ENCODE measurements around the gene COL19A1.

The COL19A1 gene

DNA sequence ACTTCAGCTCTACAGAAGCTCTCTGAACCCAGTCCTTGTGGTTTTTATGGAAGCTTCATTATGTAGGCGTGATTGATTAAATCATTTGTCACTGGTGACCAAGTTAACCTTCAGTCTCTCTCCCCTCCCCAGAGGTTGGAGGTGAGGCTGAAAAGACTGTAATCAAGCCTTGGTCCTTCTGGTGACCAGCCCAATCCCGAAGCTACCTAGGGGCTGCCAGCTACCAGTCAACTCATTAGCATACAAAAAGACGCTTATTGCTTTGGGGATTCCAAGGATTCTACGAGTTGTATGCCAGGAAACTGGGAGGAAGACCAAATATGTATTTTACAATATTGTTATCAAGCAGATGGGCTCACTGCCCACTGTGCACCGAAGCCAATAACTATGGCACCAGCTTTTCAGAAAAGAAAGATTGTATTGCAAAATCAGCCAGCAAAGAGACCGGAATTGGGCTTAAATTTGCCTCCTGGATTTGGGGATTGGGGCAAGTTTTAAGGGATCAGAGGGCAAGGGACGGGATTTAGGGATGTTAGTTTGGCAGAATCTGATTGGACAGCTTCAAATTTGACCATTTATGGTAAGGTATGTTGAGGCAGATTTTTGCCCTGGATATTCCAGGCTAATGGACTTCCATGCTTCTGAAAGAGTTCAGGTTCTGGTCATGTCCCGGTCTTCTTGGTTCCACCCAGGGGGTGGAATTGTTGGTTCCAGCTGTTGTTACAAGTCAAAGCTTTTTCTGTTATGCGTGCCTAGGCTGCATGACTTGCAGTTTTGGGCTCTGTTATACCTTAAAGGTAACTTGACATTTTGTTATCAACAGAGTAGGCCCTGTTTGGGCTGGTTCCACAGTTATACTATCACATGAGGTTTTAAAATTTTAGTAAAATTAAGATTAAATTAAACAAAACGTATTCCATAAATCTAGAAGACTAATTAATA is 269.1 kb downstream of the COL19A1 start:
- DNase-seq = no peak

GRCh38 chr6:70136996-70137395 is 270.6 kb downstream of the COL19A1 start:
- DNase-seq = no peak

DNA sequence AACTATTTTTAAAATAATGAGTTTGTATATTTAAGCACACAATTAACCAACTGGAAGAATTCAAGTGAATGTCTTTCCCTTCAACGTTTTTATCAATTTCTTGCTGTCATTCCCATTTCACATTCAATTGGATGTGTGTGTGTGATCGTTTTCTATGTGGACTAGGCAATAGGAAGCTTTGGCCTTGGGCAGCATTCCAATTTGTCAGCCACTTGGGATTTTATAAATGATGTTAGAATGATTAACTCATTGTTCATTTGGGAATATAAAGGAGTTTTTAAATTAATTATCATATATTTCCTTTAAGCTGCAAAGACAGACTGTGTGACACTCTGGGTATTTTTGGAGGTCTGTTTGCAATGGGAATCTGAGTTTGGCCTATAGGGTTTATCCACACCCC is 274.1 kb downstream of the COL19A1 start:
- DNase-seq = no peak

DNA sequence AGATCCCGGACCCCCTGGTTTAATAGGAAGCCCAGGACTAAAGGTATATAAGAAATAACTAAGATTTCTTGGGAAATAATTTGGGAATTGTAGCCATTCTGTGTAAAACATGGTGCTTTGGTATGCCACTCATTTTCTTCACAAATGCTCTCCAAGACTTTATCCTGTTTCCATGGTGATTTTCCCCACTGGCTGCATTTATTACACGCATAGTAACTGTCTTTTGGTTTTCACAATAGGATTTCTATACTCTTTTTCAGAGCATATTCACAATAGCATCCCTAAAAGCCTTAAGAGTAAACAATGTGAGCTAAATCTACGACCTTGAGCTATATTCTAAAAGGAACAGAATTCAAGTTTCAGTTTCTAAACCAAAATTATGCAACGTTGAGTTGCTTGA is 275.7 kb downstream of the COL19A1 start:
- no peak for DNase-seq

DNA sequence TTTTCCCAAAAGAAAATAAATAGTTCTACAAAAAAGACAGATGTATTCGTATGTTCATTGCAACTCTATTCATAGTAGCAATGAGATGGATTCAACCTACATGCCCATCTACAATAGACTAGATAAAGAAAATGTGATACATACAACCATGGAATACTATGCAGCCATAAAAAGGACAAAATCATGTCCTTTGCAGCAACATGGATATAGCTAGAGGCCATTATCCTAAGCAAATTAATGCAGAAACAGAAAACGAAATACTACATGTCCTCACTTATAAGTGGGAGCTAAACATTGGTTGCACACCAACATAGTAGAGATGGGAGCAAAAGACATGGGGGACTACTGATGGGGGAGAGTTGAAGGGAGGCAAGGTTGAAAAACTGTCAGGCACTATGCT is 278.8 kb downstream of the COL19A1 start:
- DNase-seq = no peak

- no peak for DNase-seq
Measured at GRCh38 chr6:70149209-70149788, 282.9 kb downstream of the COL19A1 start.

DNA sequence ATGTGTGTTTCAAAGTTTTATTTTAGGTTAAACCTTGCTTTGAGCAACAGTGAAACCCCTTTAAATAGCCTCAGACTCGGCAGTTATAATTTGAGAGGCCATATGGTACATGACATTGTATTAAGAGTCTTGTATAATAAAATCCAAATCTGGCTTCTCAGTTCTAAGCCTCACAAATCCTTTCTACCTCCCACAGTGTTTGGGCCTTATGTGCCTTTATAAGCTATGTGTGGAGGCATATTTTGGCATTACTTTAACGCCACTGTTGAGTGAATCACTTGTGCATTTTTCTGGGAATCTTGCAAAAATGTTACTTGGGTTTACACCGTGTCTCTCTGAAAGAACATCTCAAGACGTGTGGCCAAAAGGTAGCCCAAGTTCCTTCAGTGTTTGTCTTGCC is 284.2 kb downstream of the COL19A1 start:
- DNase-seq = no peak

- no peak for DNase-seq
Measured at GRCh38 chr6:70151616-70152015, 285.3 kb downstream of the COL19A1 start.

- no peak for DNase-seq
Measured at GRCh38 chr6:70152786-70153185, 286.4 kb downstream of the COL19A1 start.

GRCh38 chr6:70157086-70157485 is 290.7 kb downstream of the COL19A1 start:
- no peak for DNase-seq

GRCh38 chr6:70160276-70160675 is 293.9 kb downstream of the COL19A1 start:
- DNase-seq = no peak

DNA sequence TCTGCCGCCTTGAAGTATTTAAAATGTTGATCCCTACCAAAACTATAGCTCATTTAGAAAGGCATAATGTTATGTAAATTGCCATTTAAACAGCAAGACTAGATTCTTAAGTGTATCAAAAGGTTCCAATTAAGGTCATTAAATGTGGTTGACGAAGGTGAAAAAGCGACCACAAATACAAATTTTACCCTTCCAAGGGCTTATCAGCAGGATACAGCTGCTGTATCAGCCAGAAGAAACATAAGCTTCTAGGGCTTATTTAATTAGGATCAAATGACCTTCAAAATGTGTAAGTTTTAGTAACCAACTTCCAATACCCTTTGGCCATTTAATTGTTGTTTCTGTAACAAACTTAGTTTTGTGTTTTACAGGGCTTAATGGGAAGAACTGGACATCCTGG is 296.6 kb downstream of the COL19A1 start:
- no peak for DNase-seq

DNA sequence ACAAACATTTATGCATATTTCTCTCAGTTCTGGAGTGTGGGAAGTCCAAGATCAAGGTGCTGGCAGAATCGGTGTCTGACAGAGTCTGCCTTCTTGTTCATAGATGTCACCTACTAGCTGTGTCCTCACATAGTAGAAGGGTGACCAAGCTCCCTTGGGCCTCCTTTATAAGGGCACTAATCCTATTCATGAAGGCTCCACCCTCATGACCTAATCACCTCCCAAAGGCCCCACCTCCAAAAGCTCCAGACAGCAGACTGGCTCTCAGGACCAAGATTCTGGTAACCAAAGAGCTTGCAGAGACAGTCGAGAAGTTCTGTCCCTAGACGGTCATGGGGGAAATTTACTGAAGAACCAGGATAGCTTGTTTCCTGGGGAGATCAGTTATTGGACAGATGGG is 297.4 kb downstream of the COL19A1 start:
- DNase-seq = no peak

DNA sequence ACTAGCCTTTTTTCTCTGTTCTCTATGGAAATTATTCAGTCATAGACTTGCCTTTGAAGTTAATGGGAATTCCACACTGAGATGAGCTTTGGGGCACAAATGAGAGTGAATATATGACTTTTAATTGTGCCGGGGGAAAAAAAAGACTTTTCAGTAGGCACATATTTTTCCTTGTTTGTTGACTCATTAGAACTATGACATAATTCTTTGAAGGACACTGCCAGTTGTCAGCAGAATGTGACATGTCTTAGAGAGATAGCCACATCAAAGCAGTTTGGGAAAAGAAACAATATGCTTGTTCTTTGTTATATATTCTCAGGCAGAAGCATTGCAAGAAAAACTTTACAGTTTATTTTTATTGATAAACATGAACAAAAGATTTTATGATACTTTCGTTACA is 298.2 kb downstream of the COL19A1 start:
- DNase-seq = no peak

- no peak for DNase-seq
Measured at GRCh38 chr6:70166088-70166958, 300.0 kb downstream of the COL19A1 start.

DNA sequence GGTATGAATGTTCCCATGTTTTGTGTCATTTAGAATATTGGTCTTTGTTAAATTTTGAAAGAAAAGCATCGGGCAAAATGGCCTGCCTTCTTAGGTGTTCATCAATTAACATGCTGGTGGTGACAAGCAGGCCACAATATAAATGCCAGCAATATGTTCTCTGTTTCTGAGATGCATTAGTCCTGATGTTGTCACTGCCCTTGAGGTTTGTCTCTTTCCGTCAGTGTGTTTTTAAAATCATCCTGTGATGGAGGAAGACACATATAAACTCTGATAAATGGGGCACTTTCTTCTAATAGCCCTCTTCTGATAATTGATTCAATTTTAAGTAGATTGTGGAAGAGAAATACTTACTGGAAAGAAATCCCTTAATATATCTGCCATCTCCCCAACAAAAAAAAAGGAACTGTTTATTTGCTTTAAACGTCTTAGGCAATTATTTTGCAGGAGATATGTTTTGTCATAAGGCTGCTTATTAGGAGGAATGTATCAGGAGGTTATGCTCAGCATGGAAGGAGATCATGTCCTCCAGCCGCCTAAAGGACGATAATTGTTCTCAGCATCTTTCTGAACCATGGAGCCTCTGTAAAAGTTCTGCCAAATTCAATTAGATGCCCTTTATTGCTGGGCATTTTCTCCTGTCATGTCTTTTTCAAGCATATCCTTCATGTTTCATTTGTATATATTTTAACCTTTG is 302.5 kb downstream of the COL19A1 start:
- no peak for DNase-seq

- DNase-seq = no peak
Measured at GRCh38 chr6:70171236-70171635, 304.9 kb downstream of the COL19A1 start.

GRCh38 chr6:70172252-70172651 is 305.9 kb downstream of the COL19A1 start:
- no peak for DNase-seq

DNA sequence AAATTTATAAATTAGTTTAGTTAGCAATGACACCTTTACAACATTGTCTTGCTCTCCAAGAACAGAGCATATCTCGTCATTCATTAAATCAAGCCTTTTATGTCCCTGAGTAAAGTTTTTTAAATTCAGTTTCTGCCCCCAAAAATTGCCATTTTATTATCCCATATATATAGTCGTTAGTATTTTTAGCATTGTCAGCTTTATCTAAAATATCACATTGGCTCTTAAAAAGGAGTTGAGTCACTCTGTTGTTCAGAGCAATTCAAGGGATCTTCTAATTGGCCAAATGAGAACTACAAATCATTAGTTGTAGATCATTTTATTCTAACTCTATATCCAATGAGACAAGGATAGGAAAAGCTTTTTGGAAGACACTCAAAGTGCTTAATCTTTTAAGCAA is 309.4 kb downstream of the COL19A1 start:
- DNase-seq = no peak

DNA sequence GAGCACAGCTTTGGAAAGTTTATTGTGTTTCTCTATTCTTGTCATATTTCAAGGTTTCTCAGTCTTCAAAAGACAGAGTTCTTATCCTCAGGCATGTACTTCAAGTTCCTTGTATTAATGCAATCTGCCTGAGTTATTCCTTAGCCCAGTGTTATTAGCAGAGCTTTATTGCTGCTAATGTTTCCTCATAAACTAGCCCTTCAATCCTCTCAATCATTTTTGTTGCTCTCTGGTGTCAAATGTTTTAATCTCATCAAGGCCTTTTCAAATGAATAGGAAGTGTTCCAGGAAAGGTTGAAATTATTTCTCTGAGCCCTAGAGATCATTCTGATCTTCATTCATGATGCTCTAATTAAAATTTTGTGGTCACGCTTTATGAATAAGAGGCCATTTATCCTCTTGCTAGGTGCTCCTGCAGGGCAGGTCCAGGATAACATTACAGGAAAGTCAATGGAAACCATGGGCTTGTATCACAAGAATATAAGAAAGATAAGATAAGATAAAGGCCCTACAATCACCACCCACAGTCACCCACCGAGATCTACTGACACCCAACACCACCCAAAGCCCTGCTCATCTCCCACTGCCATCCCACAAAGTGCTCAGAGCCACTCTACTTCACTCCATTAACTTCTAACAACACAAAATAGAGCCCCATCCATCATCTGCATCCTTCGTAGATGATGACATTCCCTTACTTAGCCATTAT is 310.6 kb downstream of the COL19A1 start:
- DNase-seq = no peak

DNA sequence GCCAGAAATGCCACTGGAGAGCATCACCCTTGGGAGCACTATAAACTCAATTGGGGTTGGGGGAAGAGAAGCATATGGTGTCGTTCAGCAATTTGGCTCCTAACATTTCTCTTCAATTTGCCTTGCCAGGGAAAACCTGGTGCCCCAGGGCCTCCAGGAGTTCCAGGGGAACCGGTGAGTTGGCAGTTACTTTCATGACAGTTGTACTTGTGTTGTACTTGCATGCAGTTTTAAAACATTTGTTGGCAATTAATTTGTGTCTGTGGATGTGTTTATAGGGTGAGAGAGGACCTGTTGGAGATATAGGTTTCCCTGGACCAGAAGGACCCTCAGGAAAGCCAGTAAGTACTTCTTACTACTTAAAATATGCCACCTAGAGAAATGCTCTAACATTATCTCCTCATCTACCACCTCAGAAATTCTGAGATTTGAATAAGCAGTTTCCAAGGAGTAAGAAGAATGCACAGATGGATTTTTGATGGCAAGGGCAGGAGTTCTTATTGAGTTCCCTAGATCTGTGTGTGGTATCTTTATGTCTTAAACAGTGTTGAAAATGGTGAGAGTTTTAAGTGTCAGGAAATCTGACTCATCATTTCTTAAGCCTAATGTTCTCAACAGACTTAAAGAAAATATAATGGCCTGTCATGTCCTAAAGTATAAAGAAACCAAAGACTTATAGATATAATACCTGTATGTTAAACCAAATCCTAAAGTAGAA is 314.0 kb downstream of the COL19A1 start:
- no peak for DNase-seq
